HG03097 (cell line): ENCODE measurements around the gene STEAP1B.
"Not testable (repeated sequence)": the region's sequence is repeated elsewhere in the genome, so short reads cannot be mapped to it uniquely, and the experiment has no call there.

Source experiments
- ATAC-seq: cut with Tn5 transposase; IDR thresholded peaks from one replicate; pipeline ENCODE4 v1.9.1; 2021; ENCODE audit not compliant: unreplicated experiment, low FRiP score

The STEAP1B gene

DNA sequence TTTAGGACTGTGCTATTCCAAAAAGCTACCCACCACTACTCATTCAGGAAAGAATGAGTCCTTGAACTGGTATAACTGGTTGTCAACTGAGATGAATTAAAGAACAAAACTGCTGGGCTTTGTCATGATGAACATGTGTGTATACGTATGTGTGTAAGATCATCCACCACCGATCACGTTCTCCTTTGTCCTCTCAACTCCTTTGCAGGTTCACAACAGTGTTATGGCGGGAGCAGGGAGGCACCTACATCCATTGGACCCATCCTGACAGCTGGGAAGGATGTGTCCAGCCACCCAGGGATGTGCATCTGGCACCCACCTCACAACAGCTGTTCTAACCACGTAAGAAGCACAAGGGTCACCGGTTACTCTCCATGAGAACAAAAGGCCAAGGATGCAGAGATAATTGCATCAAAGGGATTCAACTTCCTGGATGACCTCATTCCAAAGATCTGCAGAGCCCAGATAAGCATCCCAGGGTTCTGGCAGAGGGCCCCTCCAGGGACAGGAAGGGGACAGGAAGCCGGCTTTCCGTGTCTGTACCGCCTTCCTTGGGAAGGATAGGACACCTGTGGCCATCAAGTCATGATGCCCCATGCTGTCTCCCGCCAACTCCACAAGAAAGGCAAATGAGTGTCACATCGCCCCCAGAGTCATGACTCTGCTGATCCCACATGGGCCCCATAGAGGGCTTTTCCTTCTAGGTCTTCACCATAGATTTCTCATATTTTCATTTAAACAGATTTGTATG, 66.1 kb downstream of the STEAP1B start:
- ATAC-seq, result no peak

DNA sequence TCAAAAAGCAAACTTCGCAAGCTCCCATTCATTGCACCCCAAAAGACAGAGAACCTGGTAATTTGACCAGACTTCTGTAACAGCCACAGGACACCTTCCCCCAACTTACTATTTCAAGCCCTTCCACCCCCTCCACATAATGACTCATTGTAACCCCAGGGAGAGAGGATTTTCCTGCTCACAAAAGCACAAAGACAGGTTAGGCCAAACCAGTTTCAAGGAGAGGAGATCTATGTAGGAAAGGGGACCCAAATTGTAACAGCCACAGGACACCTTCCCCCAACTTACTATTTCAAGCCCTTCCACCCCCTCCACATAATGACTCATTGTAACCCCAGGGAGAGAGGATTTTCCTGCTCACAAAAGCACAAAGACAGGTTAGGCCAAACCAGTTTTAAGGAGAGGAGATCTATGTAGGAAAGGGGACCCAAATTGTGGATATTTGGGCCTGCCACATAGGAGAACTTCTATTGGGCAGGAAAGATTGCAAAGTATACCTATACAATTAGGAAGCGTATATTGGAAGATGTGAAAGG, 66.8 kb downstream of the STEAP1B start:
- not testable (repeated sequence) for ATAC-seq

GRCh38 chr7:22432203-22432718, 67.7 kb downstream of the STEAP1B start:
- no peak for ATAC-seq

GRCh38 chr7:22430457-22430856, 69.5 kb downstream of the STEAP1B start:
- no peak for ATAC-seq

DNA sequence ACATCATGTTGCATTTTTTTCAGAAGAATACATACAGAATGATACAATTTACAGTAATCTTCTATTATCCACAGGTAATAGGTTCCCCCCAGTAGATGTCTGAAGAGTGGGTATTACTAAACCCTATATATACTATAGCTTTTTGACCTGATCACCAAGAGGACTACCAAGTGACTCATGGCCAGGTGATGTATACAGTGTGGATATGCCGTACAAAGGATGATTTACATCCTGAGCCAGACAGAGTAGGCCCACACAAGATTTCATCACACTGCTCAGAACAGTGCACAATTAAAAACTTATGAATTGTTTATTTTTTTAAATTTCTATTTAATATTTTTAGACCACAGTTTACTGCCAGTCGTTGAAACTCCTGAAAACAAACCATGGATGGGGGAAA, 70.6 kb downstream of the STEAP1B start:
- ATAC-seq, result no peak

DNA sequence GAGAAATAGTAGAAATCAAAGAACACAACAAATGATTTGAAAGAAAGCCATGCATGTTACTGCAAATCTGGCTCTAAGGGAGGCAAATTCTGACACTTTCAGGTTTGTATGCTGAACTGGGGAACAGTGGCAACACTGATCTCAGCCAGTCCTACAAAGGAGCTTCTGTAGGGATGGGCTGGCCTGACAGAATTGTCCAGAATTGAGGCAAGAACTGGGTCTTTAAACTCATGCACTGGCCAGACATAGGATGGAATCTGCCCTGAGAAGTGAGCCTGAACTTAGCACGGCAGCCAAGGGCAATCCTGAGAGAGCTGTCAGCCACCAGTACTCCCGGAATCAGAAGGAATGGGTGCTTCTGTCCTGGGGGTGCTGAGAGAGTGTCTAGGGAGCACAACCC, 72.1 kb downstream of the STEAP1B start:
- ATAC-seq, result no peak

- ATAC-seq, result no peak
Measured at GRCh38 chr7:22427104-22427503, 72.9 kb downstream of the STEAP1B start.

DNA sequence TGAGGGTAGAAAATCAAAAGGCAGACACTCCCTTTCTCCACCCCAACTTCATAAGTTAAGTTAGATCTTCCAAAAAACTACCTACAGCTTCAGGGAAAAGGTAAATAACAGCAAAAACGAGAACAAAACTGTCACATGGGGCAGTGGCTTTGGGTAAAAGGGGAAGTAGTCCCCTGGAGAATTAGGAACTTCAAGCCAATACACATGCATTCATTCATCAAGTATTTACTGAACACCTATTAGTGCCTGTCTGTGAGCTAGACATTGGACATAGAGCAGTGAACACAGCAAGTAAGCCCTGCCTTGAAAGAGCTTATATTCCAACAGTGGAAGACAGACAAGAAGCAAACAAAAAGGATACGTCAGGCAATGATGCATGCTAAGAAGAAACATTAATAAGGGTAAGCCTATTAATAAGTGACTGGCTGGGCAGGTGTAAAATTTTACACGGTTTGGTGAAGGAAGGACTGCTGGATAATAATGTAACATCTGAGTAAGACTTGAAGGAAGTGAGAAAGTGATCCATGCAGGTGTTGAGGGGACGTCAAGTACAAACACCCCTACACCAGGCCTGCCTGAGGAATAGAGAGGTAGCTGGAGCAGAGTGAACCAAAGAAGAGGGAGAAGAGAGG, 73.4 kb downstream of the STEAP1B start:
- ATAC-seq, result no peak

DNA sequence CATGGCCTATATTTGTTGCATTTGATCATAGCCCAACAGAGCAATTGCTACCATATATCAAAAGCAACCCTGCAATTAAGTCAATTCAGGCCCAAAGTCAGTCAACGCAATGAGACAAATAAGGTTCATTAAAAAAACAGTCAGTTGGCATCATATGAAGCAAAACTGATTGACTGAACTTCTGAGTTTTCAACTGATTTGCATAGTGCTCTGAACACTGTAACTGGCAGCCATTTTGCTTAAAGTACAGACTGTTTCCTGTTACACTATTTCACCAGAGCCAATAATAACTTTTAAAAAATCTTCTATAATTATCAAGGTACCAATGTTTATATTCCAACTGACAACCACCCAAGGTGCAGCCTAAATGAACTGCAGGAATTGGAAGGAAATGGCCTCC, 74.6 kb downstream of the STEAP1B start:
- no peak for ATAC-seq

GRCh38 chr7:22422831-22423615, 77.0 kb downstream of the STEAP1B start:
- no peak for ATAC-seq

- ATAC-seq, result no peak
Measured at GRCh38 chr7:22420973-22421635, 78.9 kb downstream of the STEAP1B start.

DNA sequence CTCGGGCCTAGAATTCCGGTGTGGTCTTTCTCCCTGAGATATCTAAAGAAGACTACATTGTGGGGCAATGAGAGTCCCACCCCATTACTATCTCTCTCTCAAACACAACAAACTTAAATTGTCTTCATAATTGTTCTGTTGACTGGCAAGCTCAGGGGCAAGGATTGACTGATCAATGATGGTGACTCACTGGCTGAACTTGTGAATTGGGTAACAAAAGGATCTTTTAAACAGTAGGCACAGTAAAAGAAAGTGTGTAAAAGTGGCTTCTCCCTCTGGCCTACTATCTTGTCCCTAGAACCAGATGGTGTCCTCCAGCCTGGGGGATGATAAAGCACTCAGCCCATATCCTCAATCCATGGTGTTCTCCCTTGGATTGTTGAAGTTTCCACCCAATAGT, 80.0 kb downstream of the STEAP1B start:
- ATAC-seq, result no peak

DNA sequence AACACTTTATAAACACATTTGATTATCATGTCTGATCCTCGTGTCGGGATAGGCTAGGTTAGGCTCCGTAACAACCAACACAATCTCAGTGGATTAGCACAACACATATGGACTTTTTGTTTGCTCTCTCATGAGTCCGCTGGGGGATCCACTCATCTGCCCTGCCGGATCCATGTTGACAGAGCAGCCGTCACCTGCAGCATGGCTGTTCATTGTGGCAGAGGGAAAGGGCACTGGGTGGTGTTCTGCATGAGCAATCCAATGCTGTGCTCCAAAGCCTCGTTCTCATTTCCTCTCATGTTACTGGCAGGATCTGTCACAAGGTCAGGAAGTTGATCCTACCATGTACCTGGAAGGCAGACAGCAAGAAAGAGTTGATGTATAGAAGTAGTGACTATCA, 80.5 kb downstream of the STEAP1B start:
- ATAC-seq, result no peak

DNA sequence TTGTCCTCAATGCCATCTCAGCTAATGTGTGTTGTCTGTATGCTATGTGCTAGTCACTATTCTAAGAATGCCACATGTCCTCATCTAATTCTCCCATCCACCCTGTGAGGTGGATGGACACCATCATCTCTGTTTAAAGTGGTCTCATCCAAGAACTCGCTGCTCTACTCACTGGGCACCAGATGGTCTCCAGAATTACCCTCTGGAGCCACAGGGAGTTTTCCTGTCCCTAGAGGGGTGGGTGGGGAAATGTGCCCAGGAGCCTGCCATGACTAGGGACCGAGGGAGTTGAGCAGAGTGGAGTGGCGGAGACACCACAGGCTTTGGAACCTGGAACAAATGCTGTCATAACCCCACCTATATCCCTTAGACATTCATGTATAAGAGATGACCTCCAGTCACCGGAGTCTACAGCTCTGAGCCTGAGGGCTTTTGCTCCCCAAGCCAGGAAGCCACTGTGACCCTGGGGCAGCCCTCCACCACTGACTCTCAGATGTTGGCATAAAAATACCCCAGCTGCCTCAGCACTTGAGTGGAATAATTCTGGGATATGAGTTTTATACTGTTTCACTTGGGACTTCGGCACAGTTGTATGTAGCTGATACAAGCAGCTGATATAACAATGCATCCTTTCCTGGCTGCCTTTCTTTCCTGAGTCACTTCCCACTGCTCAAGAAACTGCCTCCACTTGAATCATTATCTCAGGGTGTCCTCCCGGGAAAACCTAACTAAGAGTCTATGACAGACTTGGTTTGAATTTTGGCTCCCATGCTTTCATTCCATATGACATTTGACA, 81.5 kb downstream of the STEAP1B start:
- ATAC-seq, result no peak

GRCh38 chr7:22417841-22418240, 82.1 kb downstream of the STEAP1B start:
- no peak for ATAC-seq

DNA sequence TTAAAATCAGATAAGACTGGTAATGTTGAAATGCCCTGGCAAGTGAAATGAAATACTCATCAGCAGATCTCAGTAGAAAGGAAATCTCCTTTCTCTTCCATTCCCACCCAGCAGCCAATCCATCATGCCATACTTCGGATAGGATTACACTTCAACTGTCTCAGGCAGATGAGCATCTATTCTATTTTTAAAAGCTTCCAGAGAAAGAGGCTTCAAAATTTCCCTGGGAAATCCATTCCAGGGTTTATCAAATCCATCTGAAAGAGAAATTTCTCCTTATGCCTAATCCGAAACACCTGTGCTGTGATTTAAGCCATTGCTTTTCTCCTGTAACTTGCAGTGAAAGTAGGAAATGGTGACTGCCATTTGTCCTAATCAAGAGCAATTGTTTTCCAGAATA, 82.6 kb downstream of the STEAP1B start:
- no peak for ATAC-seq

- ATAC-seq, result no peak
Measured at GRCh38 chr7:22414424-22414823, 85.6 kb downstream of the STEAP1B start.

DNA sequence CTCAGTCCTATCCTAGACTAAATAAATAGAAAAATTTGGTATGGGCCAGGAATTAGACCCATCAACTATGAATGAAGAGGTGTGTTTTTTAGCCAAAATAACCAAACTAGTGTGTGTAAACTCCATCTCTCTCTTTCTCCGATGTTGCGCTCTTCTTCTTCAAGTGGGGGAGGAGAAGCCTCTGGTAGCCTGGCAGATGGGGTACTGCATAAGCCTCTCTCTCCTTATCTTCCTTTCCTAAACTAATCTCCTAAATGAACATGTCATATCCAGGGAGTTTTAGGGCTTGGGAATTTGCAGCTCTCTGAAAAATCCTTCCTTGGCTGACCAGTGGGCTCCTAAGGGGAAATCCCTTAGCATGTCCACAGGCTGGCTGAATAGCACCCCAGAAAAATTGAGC, 86.8 kb downstream of the STEAP1B start:
- no peak for ATAC-seq

DNA sequence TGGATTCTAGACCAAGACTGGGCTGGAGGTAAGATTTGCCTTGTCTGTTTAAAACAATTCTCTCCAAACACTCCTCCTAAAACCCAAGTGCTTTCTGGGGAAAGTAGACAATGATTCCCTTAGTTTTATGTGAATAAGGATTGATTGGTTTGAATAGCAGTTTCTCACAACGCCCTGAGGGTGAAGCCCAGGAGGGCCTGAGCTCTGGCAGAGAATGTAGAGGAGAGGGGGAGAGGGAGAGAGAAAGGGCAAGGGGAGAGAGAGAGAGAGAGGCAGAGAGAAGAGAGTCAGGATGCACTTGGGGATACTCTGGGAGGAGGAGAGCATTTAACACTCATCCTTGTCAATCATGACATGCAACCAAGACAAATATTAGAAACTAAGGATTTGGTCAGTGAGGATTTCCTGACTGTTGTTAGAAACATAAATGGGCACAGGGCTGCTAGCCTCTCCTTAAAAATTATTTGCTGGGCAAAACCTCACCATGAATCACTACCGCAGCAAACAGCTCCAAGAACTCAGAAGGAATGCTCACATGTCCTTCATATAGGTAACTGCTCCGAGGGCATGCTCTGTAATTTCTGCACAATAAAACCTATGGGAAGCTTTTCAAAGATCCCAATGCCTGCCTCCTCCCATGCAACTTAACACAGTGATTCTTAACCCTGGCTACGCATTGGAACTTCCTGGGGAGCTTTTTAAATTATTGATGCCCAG, 87.9 kb downstream of the STEAP1B start:
- no peak for ATAC-seq
